ENCODE measurements around the gene CCDC136. TPM values are rescaled to one million over a fixed set of nuclear protein-coding genes. Genes with fewer than 3 reads are reported as not detected.

Gene CCDC136
- total RNA-seq = 0.98 and 2.3 TPM in 2 replicates

GRCh38 chr7:128791121-128791971 lies at the start of gene CCDC136:
Gene CCDC136, plus strand, starts transcription at chr7:128791968. Its CDS starts 444 bp downstream, at chr7:128792412.

GRCh38 chr7:128775744-128776474 lies 15.9 kb upstream of the CCDC136 start, which contains the start of gene OPN1SW:
Gene OPN1SW, minus strand, starts transcription at chr7:128775794. Its CDS starts 13 bp downstream, at chr7:128775781.

GRCh38 chr7:128830231-128831177 lies 38.7 kb downstream of the CCDC136 start, which contains the start of gene FLNC:
Gene FLNC, plus strand, starts transcription at chr7:128830406. Its CDS starts 232 bp downstream, at chr7:128830638.

GRCh38 chr7:128862571-128863432 lies 71.0 kb downstream of the CCDC136 start, which contains the start of gene ATP6V1F:
Gene ATP6V1F, plus strand, starts transcription at chr7:128862856. Its CDS starts 49 bp downstream, at chr7:128862905.

Small RNA genes lying within 50 kb of the gene (small RNA-seq; reads per million reads assigned to genes)
- gene RN7SL81P = not detected

Other genes starting within 250 kb of the CCDC136 start
- 0.33 and 1.2 TPM in 2 replicates for gene GARIN1A, start 119.7 kb upstream of the CCDC136 start, total RNA-seq
- 363 and 388 TPM in 2 replicates for gene CALU, start 52.6 kb upstream of the CCDC136 start, total RNA-seq
- gene OPN1SW, start 16.2 kb upstream of the CCDC136 start, total RNA-seq = not detected in 2 replicates
- 182 and 242 TPM in 2 replicates for gene FLNC, start 38.4 kb downstream of the CCDC136 start, total RNA-seq
- 87.7 and 122 TPM in 2 replicates for gene ATP6V1F, start 70.9 kb downstream of the CCDC136 start, total RNA-seq
- not detected in 2 replicates for gene KCP, start 118.7 kb downstream of the CCDC136 start, total RNA-seq
- 0.65 and 0.67 TPM in 2 replicates for gene IRF5, start 146.0 kb downstream of the CCDC136 start, total RNA-seq